ENCODE results near the gene HSP90AA1. TPM values are rescaled to one million over a fixed set of nuclear protein-coding genes. Genes with fewer than 3 reads are reported as not detected.

Gene HSP90AA1
- total RNA-seq, 1 experiment from 2014 or later, result 842 TPM

- no peak overlapping the region; the same call in 1 of the 2 replicates for H3K27ac Mint-ChIP-seq
- H3K9me3 Mint-ChIP-seq, result no peaks in the 10 kb centered on the region
- DNase-seq (ENCODE audit: low spot score) (no peak), ATAC-seq (no peak)
- H3K27me3 Mint-ChIP-seq (ENCODE audit: low read depth), result no peaks in the 10 kb centered on the region
- no peak overlapping the region for H3K4me3 Mint-ChIP-seq
- peaks cover 26% of the 10 kb centered on the region for H3K4me1 Mint-ChIP-seq
- ChIA-PET POLR2A (no interaction called here), CTCF (interaction anchor here (2.9 kb wide), 1 partner anchor 262 kb away, joined by 8 read pairs; no protein-coding TSS in a partner anchor)
- TF ChIP-seq ZNF512 (CRISPR knock-in tag; IDR thresholded peaks at IDR 0.05; ENCODE audit: borderline replicate concordance), result no peak
- TF ChIP-seq ATF3 (CRISPR knock-in tag; conservative IDR thresholded peaks at IDR 0.05), result no peak
- no peak for TF ChIP-seq E2F1 (CRISPR knock-in tag; IDR thresholded peaks at IDR 0.05)
- TF ChIP-seq, protein P1, sequence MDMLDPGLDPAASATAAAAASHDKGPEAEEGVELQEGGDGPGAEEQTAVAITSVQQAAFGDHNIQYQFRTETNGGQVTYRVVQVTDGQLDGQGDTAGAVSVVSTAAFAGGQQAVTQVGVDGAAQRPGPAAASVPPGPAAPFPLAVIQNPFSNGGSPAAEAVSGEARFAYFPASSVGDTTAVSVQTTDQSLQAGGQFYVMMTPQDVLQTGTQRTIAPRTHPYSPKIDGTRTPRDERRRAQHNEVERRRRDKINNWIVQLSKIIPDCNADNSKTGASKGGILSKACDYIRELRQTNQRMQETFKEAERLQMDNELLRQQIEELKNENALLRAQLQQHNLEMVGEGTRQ (CRISPR knock-in tag; IDR thresholded peaks at IDR 0.05), result no peak
- no peak for TF ChIP-seq NFE2L1 (CRISPR knock-in tag; IDR thresholded peaks at IDR 0.05)
- TF ChIP-seq JAZF1 (CRISPR knock-in tag; IDR thresholded peaks at IDR 0.05), result no peak
- TF ChIP-seq, protein P2, sequence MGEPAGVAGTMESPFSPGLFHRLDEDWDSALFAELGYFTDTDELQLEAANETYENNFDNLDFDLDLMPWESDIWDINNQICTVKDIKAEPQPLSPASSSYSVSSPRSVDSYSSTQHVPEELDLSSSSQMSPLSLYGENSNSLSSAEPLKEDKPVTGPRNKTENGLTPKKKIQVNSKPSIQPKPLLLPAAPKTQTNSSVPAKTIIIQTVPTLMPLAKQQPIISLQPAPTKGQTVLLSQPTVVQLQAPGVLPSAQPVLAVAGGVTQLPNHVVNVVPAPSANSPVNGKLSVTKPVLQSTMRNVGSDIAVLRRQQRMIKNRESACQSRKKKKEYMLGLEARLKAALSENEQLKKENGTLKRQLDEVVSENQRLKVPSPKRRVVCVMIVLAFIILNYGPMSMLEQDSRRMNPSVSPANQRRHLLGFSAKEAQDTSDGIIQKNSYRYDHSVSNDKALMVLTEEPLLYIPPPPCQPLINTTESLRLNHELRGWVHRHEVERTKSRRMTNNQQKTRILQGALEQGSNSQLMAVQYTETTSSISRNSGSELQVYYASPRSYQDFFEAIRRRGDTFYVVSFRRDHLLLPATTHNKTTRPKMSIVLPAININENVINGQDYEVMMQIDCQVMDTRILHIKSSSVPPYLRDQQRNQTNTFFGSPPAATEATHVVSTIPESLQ (CRISPR knock-in tag; IDR thresholded peaks at IDR 0.05), result no peak
- no peak for TF ChIP-seq NR3C1 (CRISPR knock-in tag; conservative IDR thresholded peaks at IDR 0.05; ENCODE audit: low read depth)
- peaks cover 48% of the 10 kb centered on the region for H3K36me3 Mint-ChIP-seq
Measured at GRCh38 chr14:102052522-102052921, 34.3 kb downstream of the HSP90AA1 start.

- Mint-ChIP-seq H3K27ac (no peak overlapping the region), H3K36me3 (peaks cover 50% of the 10 kb centered on the region), H3K4me1 (peaks cover 10% of the 10 kb centered on the region), H3K27me3 (ENCODE audit: low read depth) (no peaks in the 10 kb centered on the region), H3K9me3 (no peaks in the 10 kb centered on the region), H3K4me3 (no peak overlapping the region)
- ChIA-PET CTCF (interaction anchor here (1.7 to 2.9 kb wide), 2 partner anchors 46 to 264 kb away, joined by 8 to 9 read pairs; no protein-coding TSS in a partner anchor), POLR2A (no interaction called here)
- DNase-seq (ENCODE audit: low spot score), result no peak
- ATAC-seq, result peak; percentile 7; the same call in 1 of the 2 replicates
- TF ChIP-seq MYBL2 (CRISPR knock-in tag; IDR thresholded peaks at IDR 0.05), result no peak
- TF ChIP-seq NR1H2 (CRISPR knock-in tag; IDR thresholded peaks at IDR 0.05), result no peak
- no peak for TF ChIP-seq CBFB (CRISPR knock-in tag; IDR thresholded peaks at IDR 0.05; ENCODE audit: low read depth)
- no peak for TF ChIP-seq RORB (CRISPR knock-in tag; IDR thresholded peaks at IDR 0.05)
- TF ChIP-seq NFATC4 (CRISPR knock-in tag; IDR thresholded peaks at IDR 0.05), result no peak
- TF ChIP-seq, protein P3, sequence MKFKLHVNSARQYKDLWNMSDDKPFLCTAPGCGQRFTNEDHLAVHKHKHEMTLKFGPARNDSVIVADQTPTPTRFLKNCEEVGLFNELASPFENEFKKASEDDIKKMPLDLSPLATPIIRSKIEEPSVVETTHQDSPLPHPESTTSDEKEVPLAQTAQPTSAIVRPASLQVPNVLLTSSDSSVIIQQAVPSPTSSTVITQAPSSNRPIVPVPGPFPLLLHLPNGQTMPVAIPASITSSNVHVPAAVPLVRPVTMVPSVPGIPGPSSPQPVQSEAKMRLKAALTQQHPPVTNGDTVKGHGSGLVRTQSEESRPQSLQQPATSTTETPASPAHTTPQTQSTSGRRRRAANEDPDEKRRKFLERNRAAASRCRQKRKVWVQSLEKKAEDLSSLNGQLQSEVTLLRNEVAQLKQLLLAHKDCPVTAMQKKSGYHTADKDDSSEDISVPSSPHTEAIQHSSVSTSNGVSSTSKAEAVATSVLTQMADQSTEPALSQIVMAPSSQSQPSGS (CRISPR knock-in tag; IDR thresholded peaks at IDR 0.05; ENCODE audit: borderline replicate concordance, low read depth), result no peak
- no peak for TF ChIP-seq PRDM15 (CRISPR knock-in tag; IDR thresholded peaks at IDR 0.05)
- TF ChIP-seq FOXJ3 (CRISPR knock-in tag; IDR thresholded peaks at IDR 0.05; ENCODE audit: borderline replicate concordance), result no peak
- no peak for TF ChIP-seq TP53 (CRISPR knock-in tag; IDR thresholded peaks at IDR 0.05)
- TF ChIP-seq ZNF512 (CRISPR knock-in tag; IDR thresholded peaks at IDR 0.05; ENCODE audit: borderline replicate concordance), result no peak
- no peak for TF ChIP-seq GTF2I (CRISPR knock-in tag; conservative IDR thresholded peaks at IDR 0.05)
- TF ChIP-seq HMGA2 (CRISPR knock-in tag; IDR thresholded peaks at IDR 0.05), result no peak
- TF ChIP-seq ELF4 (CRISPR knock-in tag; IDR thresholded peaks at IDR 0.05; ENCODE audit: low read depth), result no peak
Measured at GRCh38 chr14:102050625-102051024, 36.2 kb downstream of the HSP90AA1 start.
